Measurements from ENCODE around the gene NRBF2.
A peak's percentile ranks its signal among the peaks of the same experiment; 100 is the strongest.
"Not testable (repeated sequence)": the region's sequence is repeated elsewhere in the genome, so short reads cannot be mapped to it uniquely, and the experiment has no call there.

The NRBF2 gene

GRCh38 chr10:63133056-63133820 lies at the start of gene NRBF2:
NRBF2 (plus strand) TSS chr10:63133328; CDS start chr10:63133471, 143 bp downstream.
- peak; percentile 93 for DNase-seq

DNA sequence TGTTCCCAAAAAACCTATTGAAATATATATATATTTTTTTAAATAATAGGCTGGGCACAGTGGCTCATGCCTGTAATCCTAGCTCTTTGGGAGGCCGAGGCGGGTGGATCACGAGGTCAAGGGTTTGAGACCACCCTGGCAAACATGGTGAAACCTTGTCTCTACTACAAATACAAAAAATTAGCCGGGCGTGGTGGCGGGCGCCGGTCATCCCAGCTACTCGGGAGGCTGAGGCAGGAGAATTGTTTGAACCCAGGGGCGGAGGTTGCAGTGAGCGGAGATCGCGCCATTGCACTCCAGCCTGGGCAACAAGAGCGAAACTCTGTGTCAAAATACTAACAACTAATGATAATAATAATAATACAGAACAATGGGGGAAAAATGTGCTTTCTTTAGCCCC lies 49.7 kb upstream of the NRBF2 start:
- DNase-seq, result not testable (repeated sequence)

GRCh38 chr10:63083904-63084689 lies 49.0 kb upstream of the NRBF2 start:
- DNase-seq, result peak; percentile 5

DNA sequence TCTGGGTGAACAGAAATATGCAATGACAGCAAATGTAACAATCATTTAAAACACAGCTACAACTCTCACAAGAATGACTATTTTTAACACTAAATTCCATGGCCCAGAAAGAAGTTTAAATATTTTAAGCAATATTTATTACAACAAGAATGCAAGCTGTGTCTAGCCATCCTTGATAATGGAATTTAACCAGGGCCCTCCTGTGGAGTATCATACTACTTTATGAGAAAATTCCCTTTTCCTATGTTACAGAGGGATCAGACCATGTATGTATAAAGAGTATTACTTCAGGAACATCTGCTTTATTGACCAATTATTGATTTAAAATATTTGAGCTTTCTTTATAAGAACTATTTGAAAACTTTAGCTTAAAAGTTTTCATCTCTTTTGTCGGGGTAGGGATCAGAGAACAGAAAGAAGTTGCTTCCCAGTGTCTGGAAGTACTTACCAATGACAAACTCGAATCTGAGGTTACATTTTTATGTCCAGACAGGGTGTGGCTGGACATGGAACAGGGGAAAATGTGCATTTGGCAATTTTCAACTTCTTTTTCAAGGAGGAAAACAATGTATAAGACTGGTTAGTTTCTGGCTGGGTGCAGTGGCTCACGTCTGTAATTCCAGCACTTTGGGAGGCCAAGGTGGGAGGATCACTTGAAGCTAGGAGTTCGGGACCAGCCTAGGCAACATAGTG lies 48.3 kb upstream of the NRBF2 start:
- no peak for DNase-seq

GRCh38 chr10:63093227-63093626 lies 39.9 kb upstream of the NRBF2 start:
- DNase-seq, result no peak

DNA sequence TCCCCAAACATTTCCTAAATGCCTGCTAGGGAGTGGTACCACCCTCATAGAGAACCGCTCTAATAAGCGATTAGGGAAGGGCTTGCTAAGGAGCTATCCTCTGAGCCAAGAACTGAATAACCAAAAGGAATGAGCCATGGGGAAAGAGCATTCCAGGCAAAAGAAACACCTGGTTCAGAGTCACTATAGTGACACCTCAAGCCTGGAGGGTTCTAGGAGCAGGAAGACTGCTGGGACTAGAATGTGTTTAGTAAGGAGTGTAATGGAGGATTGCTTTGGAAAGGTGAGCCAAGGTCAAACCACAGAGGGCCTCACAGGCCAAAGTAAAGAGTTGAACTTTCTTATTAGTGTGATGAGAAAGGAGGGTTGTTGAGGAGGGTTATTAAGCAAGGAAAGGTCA lies 38.7 kb upstream of the NRBF2 start:
- DNase-seq, result no peak

- DNase-seq, result no peak
Observed at GRCh38 chr10:63094881-63095280, 38.2 kb upstream of the NRBF2 start.

DNA sequence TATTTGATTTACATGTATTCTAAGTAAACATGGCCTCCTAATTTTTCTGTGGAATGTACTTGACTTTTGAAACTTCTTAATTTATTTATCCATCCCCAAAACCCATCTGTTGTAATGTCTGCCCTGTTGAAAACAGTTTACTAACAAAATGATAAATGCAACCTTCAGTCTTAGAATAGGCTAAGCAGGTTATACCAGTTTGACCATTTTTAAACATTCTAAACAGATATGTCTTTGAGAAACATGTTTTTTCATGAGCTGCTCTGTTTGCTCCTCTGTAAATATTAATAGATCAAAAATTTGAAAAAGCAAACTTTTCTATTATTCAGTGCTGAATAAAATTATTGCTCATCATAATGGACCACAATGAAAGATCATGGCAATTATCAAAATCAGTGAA lies 33.4 kb upstream of the NRBF2 start:
- no peak for DNase-seq

DNA sequence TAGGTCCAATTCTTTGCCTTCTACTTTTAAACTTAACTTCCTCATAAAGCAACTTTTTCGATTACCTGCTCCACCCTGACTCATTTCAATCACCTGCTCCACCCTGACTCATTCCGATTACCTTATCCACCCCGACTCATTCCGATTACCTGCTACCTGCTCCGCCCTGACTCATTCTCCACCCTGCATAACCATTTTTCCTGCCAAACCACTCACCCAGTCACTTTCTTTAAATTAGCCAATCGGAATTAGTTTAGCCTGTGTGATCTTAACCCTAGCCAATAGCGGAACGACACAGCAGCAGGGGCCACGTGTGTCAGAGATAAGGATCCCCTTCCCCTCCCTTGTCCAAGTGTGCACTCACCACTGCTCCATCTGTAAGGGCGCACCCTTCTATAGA lies 32.0 kb upstream of the NRBF2 start:
- DNase-seq, result not testable (repeated sequence)

- DNase-seq, result not testable (repeated sequence)
Observed at GRCh38 chr10:63102279-63102883, 30.7 kb upstream of the NRBF2 start.

GRCh38 chr10:63103178-63103577 lies 29.9 kb upstream of the NRBF2 start:
- DNase-seq, result not testable (repeated sequence)

DNA sequence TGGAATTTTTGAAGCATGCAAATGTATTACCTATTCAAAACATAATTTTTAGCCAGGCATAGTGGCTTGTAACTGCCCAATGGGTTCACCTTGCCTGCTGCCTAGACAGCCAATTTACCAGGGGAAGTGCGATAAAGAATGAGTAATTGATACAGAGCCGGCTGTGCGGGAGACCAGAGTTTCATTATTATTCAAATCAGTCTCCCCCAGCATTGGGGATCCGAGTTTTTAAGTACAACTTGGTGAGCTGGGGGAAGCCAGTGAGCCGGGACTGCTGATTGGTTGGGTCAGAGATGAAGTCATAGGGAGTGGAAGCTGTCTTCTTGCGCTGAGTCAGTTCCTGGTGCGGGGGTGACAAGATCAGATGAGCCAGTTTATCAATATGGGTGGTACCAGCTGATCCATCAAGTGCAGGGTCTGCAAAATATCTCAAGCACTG lies 29.1 kb upstream of the NRBF2 start:
- no peak for DNase-seq

- no peak for DNase-seq
Observed at GRCh38 chr10:63105225-63106110, 27.7 kb upstream of the NRBF2 start.

DNA sequence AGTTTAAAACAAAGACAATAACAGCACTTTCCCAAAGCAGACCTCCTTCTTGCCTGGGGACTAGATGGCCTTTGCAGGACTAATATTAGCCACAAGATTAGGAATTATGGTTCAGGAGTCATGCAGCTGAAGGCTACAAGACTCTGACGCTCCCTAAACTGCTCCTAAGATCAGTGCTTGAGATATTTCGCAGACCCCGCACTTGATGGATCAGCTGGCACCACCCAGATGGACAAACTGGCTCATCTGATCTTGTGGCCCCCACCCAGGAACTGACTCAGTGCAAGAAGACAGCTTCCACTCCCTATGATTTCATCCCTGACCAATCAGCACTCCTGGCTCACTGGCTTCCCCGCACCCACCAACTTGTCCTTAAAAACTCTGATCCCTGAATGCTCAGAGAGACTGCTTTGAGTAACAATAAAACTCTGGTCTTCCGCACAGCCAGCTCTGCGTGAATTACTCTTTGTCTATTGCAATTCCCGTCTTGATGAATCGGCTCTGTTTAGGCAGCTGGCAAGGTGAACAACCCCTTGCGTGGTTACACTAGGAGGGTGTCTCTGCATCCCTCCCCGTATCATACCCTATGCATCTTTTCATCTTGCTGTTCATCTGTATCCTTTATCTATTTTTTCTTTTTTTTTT lies 26.9 kb upstream of the NRBF2 start:
- DNase-seq, result no peak

DNA sequence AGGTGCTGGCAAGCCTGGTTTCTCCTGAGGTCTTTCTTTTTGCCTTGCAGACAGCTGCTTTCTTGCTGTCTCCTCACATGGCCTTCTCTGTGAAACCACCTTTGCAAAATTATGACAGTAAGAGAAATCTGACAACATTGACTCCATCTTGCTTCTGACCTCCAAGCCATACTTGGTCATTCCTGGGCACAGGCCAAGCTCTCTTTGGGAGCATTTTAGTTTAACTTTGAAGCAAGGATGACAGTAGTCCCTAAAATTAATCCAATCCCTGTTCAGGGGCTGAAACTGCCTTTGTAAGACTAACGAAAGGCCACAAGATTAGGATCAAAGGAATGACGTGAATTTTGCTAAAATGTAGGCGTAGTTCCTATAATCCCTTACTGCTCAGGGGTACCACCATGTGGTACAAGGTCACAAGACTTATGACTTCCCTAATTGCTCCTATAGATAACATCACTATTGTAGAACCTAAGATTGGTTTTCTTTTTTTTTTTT lies 25.1 kb upstream of the NRBF2 start:
- no peak for DNase-seq

DNA sequence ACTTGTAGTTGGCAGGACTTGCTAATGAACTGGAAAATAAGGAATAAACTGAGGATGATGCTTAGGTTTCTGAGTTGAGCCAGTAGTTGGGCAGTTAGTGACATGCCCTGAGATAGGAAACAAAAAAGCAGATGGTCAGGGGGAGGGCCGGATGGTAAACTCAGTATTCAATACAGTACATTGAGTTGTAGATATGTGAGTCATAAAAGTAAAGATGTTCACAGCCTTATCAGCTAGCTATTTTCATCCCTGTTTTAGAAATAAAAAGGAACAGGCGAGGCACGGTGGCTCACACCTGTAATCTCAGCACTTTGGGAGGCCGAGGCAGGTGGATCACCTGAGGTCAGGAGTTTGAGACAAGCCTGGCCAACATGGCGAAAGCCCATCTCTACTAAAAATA lies 22.2 kb upstream of the NRBF2 start:
- no peak for DNase-seq

GRCh38 chr10:63114031-63114814 lies 18.9 kb upstream of the NRBF2 start:
- no peak for DNase-seq

DNA sequence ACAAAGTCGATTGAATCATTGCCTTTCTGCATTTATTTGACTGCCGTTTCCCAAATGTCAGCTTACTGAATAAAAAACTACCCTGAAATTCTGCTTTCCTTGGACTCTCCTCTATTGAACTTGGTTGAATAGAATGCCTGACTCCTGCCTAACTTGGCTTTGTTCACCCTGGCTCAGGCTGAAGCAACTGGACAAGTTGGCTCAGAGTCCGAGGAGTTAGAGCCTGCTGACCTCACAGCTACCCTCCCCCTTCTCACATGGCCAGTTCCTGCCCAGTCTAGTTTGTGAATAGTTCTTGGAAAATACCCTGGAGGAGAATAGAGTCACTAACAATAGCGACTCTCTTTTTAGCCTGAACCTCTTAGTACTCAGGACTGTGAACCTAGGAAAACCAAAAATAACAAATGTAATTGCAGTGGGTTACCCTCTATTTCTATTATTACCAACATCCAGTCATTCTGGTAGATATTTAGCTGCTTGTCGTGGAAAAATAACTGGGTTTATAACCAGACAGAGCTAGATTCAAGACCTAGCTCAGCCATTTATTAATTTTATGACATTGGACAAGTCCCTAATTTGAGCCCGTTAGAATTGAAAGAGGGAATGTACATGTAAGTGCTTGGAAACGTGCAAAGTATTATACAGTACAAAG lies 17.3 kb upstream of the NRBF2 start:
- no peak for DNase-seq

GRCh38 chr10:63116452-63117072 lies 16.6 kb upstream of the NRBF2 start:
- no peak for DNase-seq

GRCh38 chr10:63119041-63119440 lies 14.1 kb upstream of the NRBF2 start:
- DNase-seq, result no peak
